Uterus (tissue), 2 donors: ENCODE results near the gene FEM1B.

Experiments used
- CTCF ChIP-seq, 4 experiments: fragments of 200-600 bp in 2 of 4; fragments of 450-650 bp in 2 of 4; sonication (generic) in 2 of 4; IDR thresholded peaks; one replicate each; pipeline ENCODE4 v1.5.1; 2016 to 2019; ENCODE audit warnings: antibody characterized with exemption in 4 of 4, mild to moderate bottlenecking in 2 of 4, moderate library complexity in 1 of 4
- POLR2A ChIP-seq, 2 donors: fragments of 450-650 bp; IDR thresholded peaks; one replicate each; pipeline ENCODE4 v1.6.1; 2016; ENCODE audit warnings: antibody characterized with exemption in 2 of 2, mild to moderate bottlenecking in 1 of 2, moderate library complexity in 1 of 2

- no peak for TF ChIP-seq CTCF (IDR thresholded peaks at IDR 0.05)
- no peak for TF ChIP-seq POLR2A (IDR thresholded peaks at IDR 0.05)
Measured at GRCh38 chr15:68279779-68280753, 2.5 kb downstream of the FEM1B start.
